ENCODE data around the gene PLEKHD1.
"Not testable (repeated sequence)": the region's sequence is repeated elsewhere in the genome, so short reads cannot be mapped to it uniquely, and the experiment has no call there.

PLEKHD1 gene

GRCh38 chr14:69483765-69484443 is 624 bp upstream of the PLEKHD1 start:
- DNase-seq: no peak

GRCh38 chr14:69485315-69485660 is 760 bp downstream of the PLEKHD1 start:
- no peak for DNase-seq

GRCh38 chr14:69485701-69486100 is 1.2 kb downstream of the PLEKHD1 start:
- DNase-seq: no peak

- DNase-seq: no peak
Measured at GRCh38 chr14:69487226-69487625, 2.7 kb downstream of the PLEKHD1 start.

GRCh38 chr14:69487771-69488170 is 3.2 kb downstream of the PLEKHD1 start:
- DNase-seq: no peak

- DNase-seq: no peak
Measured at GRCh38 chr14:69489495-69489894, 5.0 kb downstream of the PLEKHD1 start.

- no peak for DNase-seq
Measured at GRCh38 chr14:69490219-69490918, 5.8 kb downstream of the PLEKHD1 start.

- DNase-seq: no peak
Measured at GRCh38 chr14:69491193-69491592, 6.7 kb downstream of the PLEKHD1 start.

GRCh38 chr14:69493038-69493437 is 8.5 kb downstream of the PLEKHD1 start:
- no peak for DNase-seq

- no peak for DNase-seq
Measured at GRCh38 chr14:69493791-69494190, 9.3 kb downstream of the PLEKHD1 start.

- no peak for DNase-seq
Measured at GRCh38 chr14:69495341-69495921, 10.9 kb downstream of the PLEKHD1 start.

GRCh38 chr14:69497866-69498265 is 13.3 kb downstream of the PLEKHD1 start:
- DNase-seq: not testable (repeated sequence)

- DNase-seq: not testable (repeated sequence)
Measured at GRCh38 chr14:69498286-69498685, 13.8 kb downstream of the PLEKHD1 start.

- no peak for DNase-seq
Measured at GRCh38 chr14:69499436-69499835, 14.9 kb downstream of the PLEKHD1 start.

GRCh38 chr14:69500096-69500495 is 15.6 kb downstream of the PLEKHD1 start:
- DNase-seq: no peak

GRCh38 chr14:69500736-69501135 is 16.2 kb downstream of the PLEKHD1 start:
- DNase-seq: no peak

GRCh38 chr14:69501423-69501838 is 16.9 kb downstream of the PLEKHD1 start:
- DNase-seq: no peak

- DNase-seq: no peak
Measured at GRCh38 chr14:69504775-69505174, 20.2 kb downstream of the PLEKHD1 start.

- DNase-seq: no peak
Measured at GRCh38 chr14:69505338-69506240, 21.1 kb downstream of the PLEKHD1 start.

GRCh38 chr14:69506241-69506595 is 21.7 kb downstream of the PLEKHD1 start:
- DNase-seq: no peak

GRCh38 chr14:69518289-69519101 is 34.0 kb downstream of the PLEKHD1 start:
- DNase-seq: no peak
